ENCODE measurements around the gene DIS3L2.

The DIS3L2 gene

DNA sequence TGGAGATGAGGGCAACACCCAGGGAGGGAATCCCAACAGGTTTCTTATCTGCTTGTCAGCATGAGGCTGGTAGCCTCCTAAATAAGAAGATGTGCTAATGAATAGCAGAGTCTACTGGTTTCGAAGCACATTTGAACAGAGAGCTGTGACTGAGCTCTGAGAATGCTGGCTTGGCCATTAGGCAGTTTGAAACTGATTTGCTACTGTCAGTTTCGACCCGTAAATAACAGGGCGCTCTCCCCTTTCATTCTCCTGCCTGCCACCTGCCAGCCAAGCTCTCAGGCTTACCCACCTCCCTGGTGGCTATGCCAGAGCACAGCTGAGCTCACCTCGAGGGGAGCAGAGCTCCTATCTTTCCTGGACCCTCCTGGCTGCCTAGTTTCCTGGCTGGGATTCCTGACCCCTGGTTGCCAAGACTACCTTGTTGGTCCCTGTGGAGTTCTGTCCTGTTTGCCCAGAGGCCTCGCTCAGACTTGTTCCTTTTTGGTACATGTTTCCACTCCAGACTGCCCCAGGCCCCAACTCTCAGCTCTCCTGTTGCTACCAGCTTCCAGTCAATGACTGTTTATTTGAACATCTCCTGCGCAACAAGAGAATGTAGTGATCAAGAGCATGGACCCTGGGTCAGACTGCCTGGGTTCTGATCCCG lies 314.7 kb downstream of the DIS3L2 start:
- H3K9me3 Mint-ChIP-seq = no peaks in the 10 kb centered on the region
- no peaks in the 10 kb centered on the region for H3K27me3 Mint-ChIP-seq
- ATAC-seq (replicated peaks; ENCODE audit: extremely low read depth, poor library complexity, severe bottlenecking) = no peak
- H3K27ac Mint-ChIP-seq (ENCODE audit: low read depth) = peak overlapping the region; percentile 53
- no peak overlapping the region for H3K4me3 Mint-ChIP-seq
- peaks cover 6% of the 10 kb centered on the region for H3K4me1 Mint-ChIP-seq
- no peak for DNase-seq (ENCODE audit: low spot score in 2 of 2)
- H3K36me3 Mint-ChIP-seq (ENCODE audit: insufficient read depth) = peaks cover 4% of the 10 kb centered on the region

DNA sequence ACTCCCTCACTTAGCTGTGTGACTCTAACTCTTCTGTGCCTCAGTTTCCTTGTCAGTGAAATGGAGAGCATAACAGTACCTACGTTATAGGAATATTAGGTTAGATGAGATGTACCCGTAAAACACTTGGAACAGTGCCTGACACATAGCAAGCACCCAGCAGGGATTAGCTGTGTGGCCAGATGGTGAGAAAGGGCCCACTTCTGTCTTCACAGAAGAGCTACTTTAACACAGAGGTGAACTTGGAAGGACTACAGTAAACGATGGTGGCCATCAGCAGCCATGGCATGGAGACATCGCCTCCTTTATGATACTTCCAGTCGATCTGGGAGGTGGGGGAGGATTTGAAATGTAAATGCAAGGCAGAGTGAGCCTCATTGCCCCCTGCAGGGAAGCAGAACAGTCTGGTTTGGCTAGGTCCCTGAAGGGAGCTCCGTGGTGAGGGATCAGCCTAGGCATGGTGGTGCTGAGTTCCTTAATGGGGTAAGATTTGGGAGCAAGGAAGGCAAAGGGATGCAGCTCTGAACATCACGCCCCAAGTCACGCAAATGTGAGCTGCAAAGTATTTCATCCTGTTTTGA lies 315.3 kb downstream of the DIS3L2 start:
- no peak overlapping the region for H3K4me3 Mint-ChIP-seq
- no peak for DNase-seq (ENCODE audit: low spot score in 2 of 2)
- no peaks in the 10 kb centered on the region for H3K9me3 Mint-ChIP-seq
- H3K4me1 Mint-ChIP-seq = peaks cover 6% of the 10 kb centered on the region
- H3K27me3 Mint-ChIP-seq = no peaks in the 10 kb centered on the region
- H3K36me3 Mint-ChIP-seq (ENCODE audit: insufficient read depth) = peaks cover 4% of the 10 kb centered on the region
- ATAC-seq (replicated peaks; ENCODE audit: extremely low read depth, poor library complexity, severe bottlenecking) = no peak
- no peak overlapping the region for H3K27ac Mint-ChIP-seq (ENCODE audit: low read depth)

- Mint-ChIP-seq H3K36me3 (ENCODE audit: insufficient read depth) (peaks cover 1% of the 10 kb centered on the region), H3K9me3 (no peaks in the 10 kb centered on the region), H3K4me1 (peaks cover 10% of the 10 kb centered on the region), H3K4me3 (no peak overlapping the region), H3K27me3 (no peaks in the 10 kb centered on the region), H3K27ac (ENCODE audit: low read depth) (no peak overlapping the region)
- no peak for ATAC-seq (replicated peaks; ENCODE audit: extremely low read depth, poor library complexity, severe bottlenecking)
- DNase-seq (ENCODE audit: low spot score in 2 of 2) = no peak
Measured at GRCh38 chr2:232278534-232278933, 317.0 kb downstream of the DIS3L2 start.

GRCh38 chr2:232280341-232280740 lies 318.8 kb downstream of the DIS3L2 start:
- peaks cover 1% of the 10 kb centered on the region for H3K36me3 Mint-ChIP-seq (ENCODE audit: insufficient read depth)
- peaks cover 14% of the 10 kb centered on the region for H3K4me1 Mint-ChIP-seq
- H3K27ac Mint-ChIP-seq (ENCODE audit: low read depth) = no peak overlapping the region
- no peak overlapping the region for H3K4me3 Mint-ChIP-seq
- no peaks in the 10 kb centered on the region for H3K9me3 Mint-ChIP-seq
- H3K27me3 Mint-ChIP-seq = no peaks in the 10 kb centered on the region
- no peak for DNase-seq (ENCODE audit: low spot score in 2 of 2)
- no peak for ATAC-seq (replicated peaks; ENCODE audit: extremely low read depth, poor library complexity, severe bottlenecking)

DNA sequence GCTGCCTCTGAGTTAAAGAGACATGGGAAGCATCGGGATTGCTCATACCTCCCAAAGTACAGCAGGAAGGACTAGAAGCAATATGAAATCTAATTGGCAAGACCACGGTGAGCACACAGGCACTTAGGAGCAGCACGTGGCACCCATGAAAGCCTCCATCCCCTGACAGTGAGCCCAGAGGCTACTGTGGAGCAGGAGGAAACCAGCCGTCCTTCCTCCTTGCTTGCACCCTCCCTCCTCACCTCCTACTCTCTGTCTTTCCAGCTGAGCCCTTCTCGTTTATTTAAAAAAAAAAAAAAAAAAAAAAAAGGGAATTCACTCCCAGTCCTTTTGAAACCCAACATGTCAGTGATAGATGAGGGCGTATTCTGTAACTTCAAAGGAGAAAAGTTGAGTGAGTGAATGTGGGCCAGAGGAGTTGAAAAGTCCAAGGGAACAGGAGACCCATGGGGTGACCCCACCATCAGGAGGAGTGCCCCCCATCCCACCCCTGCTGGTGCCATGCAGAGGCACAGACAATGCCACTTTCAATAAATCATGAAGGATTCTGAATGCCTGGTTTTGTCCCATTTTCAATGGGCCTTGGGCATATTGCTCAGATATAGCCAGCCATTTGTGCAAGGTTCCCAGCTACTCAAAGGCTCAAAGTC lies 320.5 kb downstream of the DIS3L2 start:
- ATAC-seq (replicated peaks; ENCODE audit: extremely low read depth, poor library complexity, severe bottlenecking) (no peak), DNase-seq (ENCODE audit: low spot score in 2 of 2) (no peak)
- H3K27ac Mint-ChIP-seq (ENCODE audit: low read depth) = no peak overlapping the region
- H3K4me1 Mint-ChIP-seq = peaks cover 14% of the 10 kb centered on the region
- peaks cover 4% of the 10 kb centered on the region for H3K36me3 Mint-ChIP-seq (ENCODE audit: insufficient read depth)
- H3K9me3 Mint-ChIP-seq = no peaks in the 10 kb centered on the region
- H3K4me3 Mint-ChIP-seq = no peak overlapping the region
- H3K27me3 Mint-ChIP-seq = no peaks in the 10 kb centered on the region

DNA sequence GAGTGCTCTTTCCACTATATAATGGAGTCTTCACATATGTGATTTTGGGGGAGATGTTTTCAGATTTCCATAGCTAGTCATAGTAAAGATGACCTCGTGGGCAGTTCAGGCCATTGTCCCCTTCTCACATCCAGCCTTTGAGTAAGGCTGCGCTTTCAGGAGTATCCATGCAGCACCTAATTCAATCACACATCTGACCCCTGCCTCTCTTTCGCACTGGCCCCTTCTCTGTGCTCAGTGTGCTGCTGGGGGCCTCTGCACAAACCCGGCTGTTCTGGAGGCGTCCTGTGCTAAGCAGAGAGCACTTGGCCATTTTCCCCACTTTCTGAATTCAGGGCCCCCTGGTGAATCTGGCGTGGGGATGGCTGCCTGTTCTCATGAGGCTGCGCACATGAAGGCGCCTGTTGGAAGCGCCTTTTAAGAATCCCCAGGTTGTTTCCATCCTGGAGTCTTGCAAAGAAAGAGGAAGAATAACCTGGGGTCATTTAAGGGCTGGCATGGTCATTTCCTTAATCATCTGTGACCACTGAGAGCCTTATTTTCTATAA lies 321.1 kb downstream of the DIS3L2 start:
- H3K27me3 Mint-ChIP-seq = no peaks in the 10 kb centered on the region
- no peak overlapping the region for H3K4me3 Mint-ChIP-seq
- H3K27ac Mint-ChIP-seq (ENCODE audit: low read depth) = no peak overlapping the region
- peaks cover 4% of the 10 kb centered on the region for H3K36me3 Mint-ChIP-seq (ENCODE audit: insufficient read depth)
- peaks cover 14% of the 10 kb centered on the region for H3K4me1 Mint-ChIP-seq
- ATAC-seq (replicated peaks; ENCODE audit: extremely low read depth, poor library complexity, severe bottlenecking) (no peak), DNase-seq (ENCODE audit: low spot score in 2 of 2) (no peak)
- H3K9me3 Mint-ChIP-seq = no peaks in the 10 kb centered on the region

- Mint-ChIP-seq H3K27ac (ENCODE audit: low read depth) (no peak overlapping the region), H3K4me1 (peaks cover 8% of the 10 kb centered on the region), H3K9me3 (no peaks in the 10 kb centered on the region), H3K4me3 (no peak overlapping the region), H3K36me3 (ENCODE audit: insufficient read depth) (peaks cover 7% of the 10 kb centered on the region), H3K27me3 (no peaks in the 10 kb centered on the region)
- DNase-seq (ENCODE audit: low spot score in 2 of 2) (no peak), ATAC-seq (replicated peaks; ENCODE audit: extremely low read depth, poor library complexity, severe bottlenecking) (no peak)
Measured at GRCh38 chr2:232286001-232286868, 324.7 kb downstream of the DIS3L2 start.

DNA sequence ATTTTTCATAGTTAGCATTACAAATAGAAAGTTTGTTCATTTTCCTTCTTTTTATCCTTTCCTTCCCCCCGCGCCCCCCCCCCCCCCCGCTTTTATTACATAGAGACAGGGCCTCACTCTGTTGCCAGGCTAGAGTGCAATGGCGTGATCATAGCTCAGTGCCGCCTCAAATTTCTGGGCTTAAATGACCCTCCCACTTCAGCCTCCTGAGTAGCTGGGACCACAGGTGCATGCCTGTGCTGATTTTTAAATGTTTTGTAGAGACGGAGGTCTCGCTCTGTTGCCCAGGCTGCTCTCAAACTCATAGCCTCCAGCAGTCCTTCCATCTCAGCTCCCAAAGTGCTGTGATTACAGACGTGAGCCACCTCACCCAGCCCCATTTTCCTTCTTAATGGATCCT lies 325.8 kb downstream of the DIS3L2 start:
- no peak overlapping the region for H3K4me3 Mint-ChIP-seq
- DNase-seq (ENCODE audit: low spot score in 2 of 2) = no peak
- H3K9me3 Mint-ChIP-seq = no peaks in the 10 kb centered on the region
- ATAC-seq (replicated peaks; ENCODE audit: extremely low read depth, poor library complexity, severe bottlenecking) = no peak
- peaks cover 12% of the 10 kb centered on the region for H3K4me1 Mint-ChIP-seq
- H3K27me3 Mint-ChIP-seq = no peaks in the 10 kb centered on the region
- H3K27ac Mint-ChIP-seq (ENCODE audit: low read depth) = no peak overlapping the region
- peaks cover 7% of the 10 kb centered on the region for H3K36me3 Mint-ChIP-seq (ENCODE audit: insufficient read depth)

- no peak for DNase-seq (ENCODE audit: low spot score in 2 of 2)
- H3K9me3 Mint-ChIP-seq = no peaks in the 10 kb centered on the region
- H3K36me3 Mint-ChIP-seq (ENCODE audit: insufficient read depth) = peaks cover 12% of the 10 kb centered on the region
- H3K4me3 Mint-ChIP-seq = no peak overlapping the region
- H3K27me3 Mint-ChIP-seq = no peaks in the 10 kb centered on the region
- no peak for ATAC-seq (replicated peaks; ENCODE audit: extremely low read depth, poor library complexity, severe bottlenecking)
- H3K4me1 Mint-ChIP-seq = peaks cover 19% of the 10 kb centered on the region
- H3K27ac Mint-ChIP-seq (ENCODE audit: low read depth) = no peak overlapping the region
Measured at GRCh38 chr2:232288489-232289030, 327.0 kb downstream of the DIS3L2 start.

DNA sequence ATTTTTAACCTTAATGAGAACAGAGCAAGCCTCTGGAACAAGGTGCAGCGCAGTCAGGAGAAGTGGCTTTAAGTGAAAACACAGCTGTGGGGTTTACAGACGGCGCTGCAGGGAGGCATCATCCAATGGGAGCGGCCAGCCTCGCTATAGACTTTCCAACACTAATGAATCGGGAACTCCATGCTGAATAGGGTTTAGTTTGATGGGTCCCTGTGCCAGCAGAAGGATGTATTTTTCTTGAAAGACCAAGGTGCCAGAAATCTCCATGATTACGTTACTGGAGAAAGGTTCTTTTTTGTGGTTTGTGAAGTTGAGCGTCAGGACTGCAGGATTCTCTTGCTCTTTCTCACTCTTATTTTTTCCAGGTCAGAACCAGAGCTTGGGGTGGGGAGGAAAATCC lies 329.2 kb downstream of the DIS3L2 start:
- Mint-ChIP-seq H3K4me3 (no peak overlapping the region), H3K4me1 (peaks cover 16% of the 10 kb centered on the region), H3K36me3 (ENCODE audit: insufficient read depth) (peaks cover 13% of the 10 kb centered on the region), H3K9me3 (no peaks in the 10 kb centered on the region), H3K27me3 (no peaks in the 10 kb centered on the region), H3K27ac (ENCODE audit: low read depth) (no peak overlapping the region)
- ATAC-seq (replicated peaks; ENCODE audit: extremely low read depth, poor library complexity, severe bottlenecking) = no peak
- DNase-seq (ENCODE audit: low spot score in 2 of 2) = no peak

- Mint-ChIP-seq H3K9me3 (no peaks in the 10 kb centered on the region), H3K4me3 (no peak overlapping the region), H3K36me3 (ENCODE audit: insufficient read depth) (peaks cover 10% of the 10 kb centered on the region), H3K27me3 (no peaks in the 10 kb centered on the region), H3K27ac (ENCODE audit: low read depth) (no peak overlapping the region), H3K4me1 (peaks cover 16% of the 10 kb centered on the region)
- DNase-seq (ENCODE audit: low spot score in 2 of 2) (no peak), ATAC-seq (replicated peaks; ENCODE audit: extremely low read depth, poor library complexity, severe bottlenecking) (no peak)
Measured at GRCh38 chr2:232291343-232291742, 329.8 kb downstream of the DIS3L2 start.
